Measurements from ENCODE around the gene CTPS1. TPM values are rescaled to one million over a fixed set of nuclear protein-coding genes. Genes with fewer than 3 reads are reported as not detected.

The CTPS1 gene
- total RNA-seq, 1 experiment from 2014 or later: 85.9 TPM

- TF ChIP-seq CTCF (IDR thresholded peaks at IDR 0.05; ENCODE audit: unreplicated experiment): peak; percentile 24
- Mint-ChIP-seq H3K27ac (ENCODE audit: unreplicated experiment) (no peak overlapping the region), H3K4me3 (ENCODE audit: low read depth, unreplicated experiment) (no peak overlapping the region), H3K36me3 (ENCODE audit: insufficient read depth, unreplicated experiment) (peaks cover 64% of the 10 kb centered on the region), H3K27me3 (ENCODE audit: unreplicated experiment) (no peaks in the 10 kb centered on the region), H3K9me3 (ENCODE audit: low read depth, unreplicated experiment) (no peaks in the 10 kb centered on the region), H3K4me1 (ENCODE audit: low read depth, unreplicated experiment) (peaks cover 22% of the 10 kb centered on the region)
- peak; percentile 91 for DNase-seq
- no TSS peak for BruUV-seq (replicated peaks)
- CTCF ChIA-PET: interaction anchor here (0.6 to 2.0 kb wide), 12 partner anchors 9 to 378 kb away, joined by 3 to 13 read pairs (median 7); partner anchors contain the start of genes CITED4 and CTPS1
- intact Hi-C loops (cut with micrococcal nuclease; ENCODE audit: unreplicated experiment): loop anchor here (1.0 to 2.0 kb wide), 2 partner anchors 49 to 155 kb away; no protein-coding TSS in a partner anchor
Observed at GRCh38 chr1:41003640-41004220, 24.2 kb downstream of the CTPS1 start.

- Mint-ChIP-seq H3K4me3 (ENCODE audit: low read depth, unreplicated experiment) (no peak overlapping the region), H3K9me3 (ENCODE audit: low read depth, unreplicated experiment) (no peaks in the 10 kb centered on the region), H3K36me3 (ENCODE audit: insufficient read depth, unreplicated experiment) (peaks cover 67% of the 10 kb centered on the region), H3K4me1 (ENCODE audit: low read depth, unreplicated experiment) (peaks cover 22% of the 10 kb centered on the region), H3K27me3 (ENCODE audit: unreplicated experiment) (no peaks in the 10 kb centered on the region), H3K27ac (ENCODE audit: unreplicated experiment) (no peak overlapping the region)
- CTCF ChIA-PET: no interaction called here
- no TSS peak for BruUV-seq (replicated peaks)
- no peak for DNase-seq
- intact Hi-C loops (cut with micrococcal nuclease; ENCODE audit: unreplicated experiment): no loop called here
- no peak for TF ChIP-seq CTCF (IDR thresholded peaks at IDR 0.05; ENCODE audit: unreplicated experiment)
Observed at GRCh38 chr1:41005876-41006275, 26.4 kb downstream of the CTPS1 start.

GRCh38 chr1:41006942-41007865, 27.7 kb downstream of the CTPS1 start:
- no peak overlapping the region for H3K4me3 Mint-ChIP-seq (ENCODE audit: low read depth, unreplicated experiment)

GRCh38 chr1:41009466-41009865, 30.0 kb downstream of the CTPS1 start:
- no peaks in the 10 kb centered on the region for H3K27me3 Mint-ChIP-seq (ENCODE audit: unreplicated experiment)
- DNase-seq: no peak
- CTCF ChIA-PET: no interaction called here
- no peaks in the 10 kb centered on the region for H3K9me3 Mint-ChIP-seq (ENCODE audit: low read depth, unreplicated experiment)
- H3K36me3 Mint-ChIP-seq (ENCODE audit: insufficient read depth, unreplicated experiment): peaks cover 62% of the 10 kb centered on the region
- no TSS peak for BruUV-seq (replicated peaks)
- no peak overlapping the region for H3K27ac Mint-ChIP-seq (ENCODE audit: unreplicated experiment)
- H3K4me1 Mint-ChIP-seq (ENCODE audit: low read depth, unreplicated experiment): no peaks in the 10 kb centered on the region
- intact Hi-C loops (cut with micrococcal nuclease; ENCODE audit: unreplicated experiment): no loop called here
- H3K4me3 Mint-ChIP-seq (ENCODE audit: low read depth, unreplicated experiment): no peak overlapping the region
- TF ChIP-seq CTCF (IDR thresholded peaks at IDR 0.05; ENCODE audit: unreplicated experiment): no peak

More at GRCh38 chr1:41006942-41007865, 27.7 kb downstream of the CTPS1 start:
- no peak for TF ChIP-seq CTCF (IDR thresholded peaks at IDR 0.05; ENCODE audit: unreplicated experiment)
- DNase-seq: no peak
- intact Hi-C loops (cut with micrococcal nuclease; ENCODE audit: unreplicated experiment): no loop called here
- Mint-ChIP-seq H3K9me3 (ENCODE audit: low read depth, unreplicated experiment) (no peaks in the 10 kb centered on the region), H3K27me3 (ENCODE audit: unreplicated experiment) (no peaks in the 10 kb centered on the region), H3K36me3 (ENCODE audit: insufficient read depth, unreplicated experiment) (peaks cover 73% of the 10 kb centered on the region), H3K4me1 (ENCODE audit: low read depth, unreplicated experiment) (peaks cover 18% of the 10 kb centered on the region), H3K27ac (ENCODE audit: unreplicated experiment) (no peak overlapping the region)
- CTCF ChIA-PET: no interaction called here
- no TSS peak for BruUV-seq (replicated peaks)

All from Calu3 (cell line).